ENCODE data around the gene KIAA1328. TPM values are rescaled to one million over a fixed set of nuclear protein-coding genes. Genes with fewer than 3 reads are reported as not detected.

KIAA1328 gene
- total RNA-seq, 1 experiment from 2014 or later = 6.2 TPM

GRCh38 chr18:37055137-37055802 lies 226.3 kb downstream of the KIAA1328 start:
- Histone ChIP-seq H3K4me3 (ENCODE audit: low read depth in 2 of 2, low read length in 2 of 2) (no peak overlapping the region), H3K27me3 (ENCODE audit: control insufficient read depth, insufficient read depth, low read length) (no peaks in the 10 kb centered on the region), H3K4me1 (ENCODE audit: control insufficient read depth, insufficient read depth, low read length) (no peaks in the 10 kb centered on the region), H3K27ac (ENCODE audit: low read length) (no peak overlapping the region), H3K36me3 (ENCODE audit: control insufficient read depth, insufficient read depth, low read length) (no peaks in the 10 kb centered on the region), H3K9me3 (ENCODE audit: control insufficient read depth, insufficient read depth, low read depth, low read length) (no peaks in the 10 kb centered on the region)
- ATAC-seq = no peak
- intact Hi-C loops (cut with micrococcal nuclease; ENCODE audit: unreplicated experiment) (no loop called here), in situ Hi-C loops (cut with HindIII; ENCODE audit: low pct_unique_long_range_greater_than_20kb, low sequenced_read_pairs) (no loop called here)
- no peak for DNase-seq (ENCODE audit: low read depth, low spot score)
- BruUV-seq (replicated peaks) = no TSS peak
- CTCF ChIA-PET = no interaction called here
- POLR2A ChIA-PET = no interaction called here
- TF ChIP-seq POLR2AphosphoS5 (IDR thresholded peaks at IDR 0.05; ENCODE audit: low read depth, low read length) (no peak), SIN3A (IDR thresholded peaks at IDR 0.05; ENCODE audit: borderline replicate concordance, insufficient read depth, low read depth, low read length) (no peak), REST (IDR thresholded peaks at IDR 0.05; ENCODE audit: insufficient read depth in 1 of 2, low read depth in 2 of 2, low read length in 1 of 2) (no peak), CTCF (IDR thresholded peaks at IDR 0.05) (no peak), TCF7L2 (IDR thresholded peaks at IDR 0.05; ENCODE audit: low read depth, low read length) (no peak)

GRCh38 chr18:37064187-37064586 lies 235.3 kb downstream of the KIAA1328 start:
- ChIA-PET CTCF (no interaction called here), POLR2A (no interaction called here)
- no peaks in the 10 kb centered on the region for H3K36me3 ChIP-seq (ENCODE audit: control insufficient read depth, insufficient read depth, low read length)
- TF ChIP-seq SIN3A (IDR thresholded peaks at IDR 0.05; ENCODE audit: borderline replicate concordance, insufficient read depth, low read depth, low read length) (no peak), REST (IDR thresholded peaks at IDR 0.05; ENCODE audit: insufficient read depth in 1 of 2, low read depth in 2 of 2, low read length in 1 of 2) (no peak), POLR2AphosphoS5 (IDR thresholded peaks at IDR 0.05; ENCODE audit: low read depth, low read length) (no peak), CTCF (IDR thresholded peaks at IDR 0.05) (no peak), TCF7L2 (IDR thresholded peaks at IDR 0.05; ENCODE audit: low read depth, low read length) (no peak)
- no peaks in the 10 kb centered on the region for H3K27me3 ChIP-seq (ENCODE audit: control insufficient read depth, insufficient read depth, low read length)
- H3K27ac ChIP-seq (ENCODE audit: low read length) = no peak overlapping the region
- H3K4me3 ChIP-seq (ENCODE audit: low read depth in 2 of 2, low read length in 2 of 2) = no peak overlapping the region
- BruUV-seq (replicated peaks) = no TSS peak
- intact Hi-C loops (cut with micrococcal nuclease; ENCODE audit: unreplicated experiment) (no loop called here), in situ Hi-C loops (cut with HindIII; ENCODE audit: low pct_unique_long_range_greater_than_20kb, low sequenced_read_pairs) (no loop called here)
- H3K9me3 ChIP-seq (ENCODE audit: control insufficient read depth, insufficient read depth, low read depth, low read length) = no peaks in the 10 kb centered on the region
- no peaks in the 10 kb centered on the region for H3K4me1 ChIP-seq (ENCODE audit: control insufficient read depth, insufficient read depth, low read length)
- ATAC-seq (no peak), DNase-seq (ENCODE audit: low read depth, low spot score) (no peak)
